Loucy (cell line): ENCODE results near the gene TMEM132D.

Experiments used
- CTCF ChIP-seq: fragments of 200-600 bp; sonication (generic); conservative IDR thresholded peaks from 2 replicates; pipeline ENCODE4 v1.5.1; 2014; ENCODE audit warnings: mild to moderate bottlenecking, antibody characterized with exemption, low read length
- EZH2phosphoT487 ChIP-seq: fragments of 200-600 bp; IDR thresholded peaks from 2 replicates; pipeline ENCODE4 v1.6.1; 2018; ENCODE audit warnings: antibody characterized with exemption, mild to moderate bottlenecking, moderate library complexity, borderline replicate concordance

- TF ChIP-seq CTCF (no peak), EZH2phosphoT487 (no peak)
Observed at GRCh38 chr12:129226851-129227250, 677.0 kb downstream of the TMEM132D start.
